ENCODE data around the gene CDCA5.
"Not testable (repeated sequence)": the region's sequence is repeated elsewhere in the genome, so short reads cannot be mapped to it uniquely, and the experiment has no call there.

CDCA5 gene

DNA sequence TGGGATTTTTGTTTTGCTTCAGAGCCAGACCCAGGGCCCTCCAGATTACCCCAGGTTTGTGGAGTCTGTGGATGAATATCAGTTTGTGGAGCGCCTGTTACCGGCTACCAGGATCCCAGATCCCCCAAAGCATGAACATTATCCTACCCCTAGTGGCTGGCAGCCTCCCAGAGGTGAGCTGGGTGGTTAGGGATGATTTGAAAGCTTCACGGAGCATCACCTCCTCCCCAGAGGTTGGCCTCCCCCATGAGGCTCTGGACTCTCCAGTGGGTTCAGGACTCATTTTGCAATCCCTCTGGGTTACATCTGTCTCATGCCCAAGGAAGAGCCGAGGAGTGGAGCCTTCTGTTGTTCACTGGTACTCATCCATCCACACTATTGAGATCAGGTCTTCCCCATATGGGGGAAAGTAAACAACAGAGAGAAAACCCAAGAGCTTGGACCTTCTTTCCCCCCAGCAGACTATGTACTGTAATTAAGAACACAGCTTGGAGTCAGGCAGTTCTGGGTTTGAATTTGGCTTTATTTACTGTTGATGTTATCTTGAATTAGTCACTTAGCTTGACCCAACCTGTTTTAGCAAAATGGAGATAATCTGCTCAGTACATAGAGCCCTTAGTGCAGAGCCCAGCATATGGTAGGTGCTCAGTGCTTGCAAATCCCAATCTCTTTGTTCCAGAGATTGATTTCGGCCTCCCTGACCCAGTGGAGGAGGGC is 40.8 kb upstream of the CDCA5 start:
- TF ChIP-seq CTCF (IDR thresholded peaks at IDR 0.05; ENCODE audit: insufficient read depth, low read depth, low read length, missing control alignments) = no peak
- no peak for DNase-seq (ENCODE audit: low read depth)
- no peak overlapping the region for H3K4me3 ChIP-seq (ENCODE audit: low read length)

GRCh38 chr11:65121865-65122696 is 38.2 kb upstream of the CDCA5 start, which contains the start of the genes FAU and MRPL49:
TSS of gene FAU (minus strand) at chr11:65122134. CDS start at chr11:65121813, 321 bp downstream.
TSS of gene MRPL49 (plus strand) at chr11:65122321. CDS start at chr11:65122347, 26 bp downstream.
- peak within 1 kb of the TSS; percentile 99 for H3K4me3 ChIP-seq (ENCODE audit: low read length)
- TF ChIP-seq CTCF (IDR thresholded peaks at IDR 0.05; ENCODE audit: insufficient read depth, low read depth, low read length, missing control alignments) = no peak
- peak; percentile 99 for DNase-seq (ENCODE audit: low read depth)

- peak overlapping the region; percentile 99 for H3K4me3 ChIP-seq (ENCODE audit: low read length)
- DNase-seq (ENCODE audit: low read depth) = no peak
- TF ChIP-seq CTCF (IDR thresholded peaks at IDR 0.05; ENCODE audit: insufficient read depth, low read depth, low read length, missing control alignments) = no peak
These were observed 37.6 kb upstream of the CDCA5 start for GRCh38 chr11:65121447-65121864.

GRCh38 chr11:65120831-65121230 is 37.0 kb upstream of the CDCA5 start:
- no peak for TF ChIP-seq CTCF (IDR thresholded peaks at IDR 0.05; ENCODE audit: insufficient read depth, low read depth, low read length, missing control alignments)
- no peak for DNase-seq (ENCODE audit: low read depth)
- H3K4me3 ChIP-seq (ENCODE audit: low read length) = peak overlapping the region; percentile 99

DNA sequence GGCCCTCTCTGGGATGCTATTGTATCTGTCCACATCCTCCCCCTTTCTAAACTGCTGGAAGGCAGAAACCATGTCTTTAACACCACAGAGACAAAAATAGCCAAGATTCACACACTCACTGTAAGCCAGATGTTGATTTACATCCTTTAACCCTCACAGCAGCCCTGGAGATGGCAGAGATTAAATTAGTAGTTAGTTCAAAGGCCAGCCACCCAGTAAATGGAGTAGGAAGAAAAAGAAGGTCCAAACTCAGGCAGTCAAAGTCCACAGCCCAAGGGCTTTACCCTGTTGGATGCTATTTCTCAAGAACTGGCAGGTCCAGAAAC is 35.8 kb upstream of the CDCA5 start:
- no peak for TF ChIP-seq CTCF (IDR thresholded peaks at IDR 0.05; ENCODE audit: insufficient read depth, low read depth, low read length, missing control alignments)
- no peak overlapping the region for H3K4me3 ChIP-seq (ENCODE audit: low read length)
- no peak for DNase-seq (ENCODE audit: low read depth)

- DNase-seq (ENCODE audit: low read depth) = peak; percentile 20
- H3K4me3 ChIP-seq (ENCODE audit: low read length) = not testable (repeated sequence)
These were observed 35.2 kb upstream of the CDCA5 start for GRCh38 chr11:65118891-65119669.
